ENCODE results near the gene FAM149B1.

DNA sequence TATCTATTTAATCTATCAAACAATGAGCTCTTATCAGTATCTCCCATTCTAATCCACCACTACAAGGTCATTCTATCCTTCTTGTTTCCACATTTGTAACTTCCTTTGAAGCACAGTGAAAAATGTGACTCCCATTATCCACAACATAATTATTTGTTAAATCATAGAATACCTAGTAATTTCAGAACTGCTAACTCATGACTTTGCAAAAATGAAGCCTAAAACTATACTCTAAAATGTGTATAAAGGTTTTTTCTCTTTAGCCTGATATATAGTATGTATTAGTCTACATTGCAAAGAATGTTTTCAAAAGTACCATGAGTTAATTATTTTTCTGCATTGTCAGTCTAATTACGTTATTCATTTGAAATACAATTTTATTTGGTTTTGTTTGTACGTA, 96.5 kb downstream of the FAM149B1 start:
- no peak for TF ChIP-seq POLR2A (IDR thresholded peaks at IDR 0.05)
- TF ChIP-seq, protein P1, sequence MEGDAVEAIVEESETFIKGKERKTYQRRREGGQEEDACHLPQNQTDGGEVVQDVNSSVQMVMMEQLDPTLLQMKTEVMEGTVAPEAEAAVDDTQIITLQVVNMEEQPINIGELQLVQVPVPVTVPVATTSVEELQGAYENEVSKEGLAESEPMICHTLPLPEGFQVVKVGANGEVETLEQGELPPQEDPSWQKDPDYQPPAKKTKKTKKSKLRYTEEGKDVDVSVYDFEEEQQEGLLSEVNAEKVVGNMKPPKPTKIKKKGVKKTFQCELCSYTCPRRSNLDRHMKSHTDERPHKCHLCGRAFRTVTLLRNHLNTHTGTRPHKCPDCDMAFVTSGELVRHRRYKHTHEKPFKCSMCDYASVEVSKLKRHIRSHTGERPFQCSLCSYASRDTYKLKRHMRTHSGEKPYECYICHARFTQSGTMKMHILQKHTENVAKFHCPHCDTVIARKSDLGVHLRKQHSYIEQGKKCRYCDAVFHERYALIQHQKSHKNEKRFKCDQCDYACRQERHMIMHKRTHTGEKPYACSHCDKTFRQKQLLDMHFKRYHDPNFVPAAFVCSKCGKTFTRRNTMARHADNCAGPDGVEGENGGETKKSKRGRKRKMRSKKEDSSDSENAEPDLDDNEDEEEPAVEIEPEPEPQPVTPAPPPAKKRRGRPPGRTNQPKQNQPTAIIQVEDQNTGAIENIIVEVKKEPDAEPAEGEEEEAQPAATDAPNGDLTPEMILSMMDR (IDR thresholded peaks at IDR 0.05 in 8 of 11, conservative IDR thresholded peaks at IDR 0.05 in 3 of 11): no peak

Data from spleen (tissue), 7 donors.